Epithelial cell of proximal tubule (primary cell): ENCODE data around the gene PCSK5. TPM values are rescaled to one million over a fixed set of nuclear protein-coding genes. Genes with fewer than 3 reads are reported as not detected.

ENCODE experiments used
- DNase-seq: peaks from one replicate; pipeline ENCODE4 v3.0.0-alpha.2; 2011; ENCODE audit warnings: low read depth
- H3K4me3 ChIP-seq: 2 replicates; pipeline ENCODE4 v1.5.1; 2011; ENCODE audit warnings: low read depth, mild to moderate bottlenecking, low read length
- CTCF ChIP-seq: conservative IDR thresholded peaks from 2 replicates; pipeline ENCODE4 v1.5.1; 2012; ENCODE audit warnings: low read depth, mild to moderate bottlenecking, low read length
- total RNA-seq: library from RNA; depleted of rRNA; stranded (reverse); fragments of >200 nt; gene quantifications from 2 replicates; pipeline ENCODE4 v1.2.3, GENCODE V29; 2015

The PCSK5 gene
- total RNA-seq, 1 donor from 2014 or later, result 23.2 TPM

GRCh38 chr9:76107482-76107881 lies 217.0 kb downstream of the PCSK5 start:
- no peak overlapping the region for H3K4me3 ChIP-seq
- DNase-seq, result no peak
- no peak for TF ChIP-seq CTCF

- TF ChIP-seq CTCF, result no peak
- no peak overlapping the region for H3K4me3 ChIP-seq
- DNase-seq, result no peak
Observed at GRCh38 chr9:76109953-76110352, 219.5 kb downstream of the PCSK5 start.

- DNase-seq, result no peak
- no peak for TF ChIP-seq CTCF
- no peak overlapping the region for H3K4me3 ChIP-seq
Observed at GRCh38 chr9:76112151-76112550, 221.7 kb downstream of the PCSK5 start.

- DNase-seq, result no peak
- no peak for TF ChIP-seq CTCF
Observed at GRCh38 chr9:76114144-76114543, 223.7 kb downstream of the PCSK5 start.

GRCh38 chr9:76115396-76115795 lies 224.9 kb downstream of the PCSK5 start:
- H3K4me3 ChIP-seq, result no peak overlapping the region
- TF ChIP-seq CTCF, result no peak
- DNase-seq, result no peak

More at GRCh38 chr9:76114144-76114543, 223.7 kb downstream of the PCSK5 start:
- no peak overlapping the region for H3K4me3 ChIP-seq

GRCh38 chr9:76115982-76116646 lies 225.6 kb downstream of the PCSK5 start:
- TF ChIP-seq CTCF, result no peak
- no peak overlapping the region for H3K4me3 ChIP-seq
- DNase-seq, result no peak

- no peak overlapping the region for H3K4me3 ChIP-seq
- TF ChIP-seq CTCF, result no peak
- DNase-seq, result no peak
Observed at GRCh38 chr9:76116913-76117312, 226.4 kb downstream of the PCSK5 start.
